BJ (cell line): Measurements from ENCODE around the gene TMPRSS4. TPM values are rescaled to one million over a fixed set of nuclear protein-coding genes. Genes with fewer than 3 reads are reported as not detected.

Experiments
- CTCF ChIA-PET: fragments of 350-600 bp; formaldehyde crosslinking; extraction: SDS; loops from one replicate; lab custom pipeline; 2021; ENCODE audit warnings: antibody characterized with exemption, inconsistent platforms; lab: Yijun Ruan, JAX
- POLR2A ChIA-PET: fragments of 300-600 bp; sonication (Branson Sonifier 250); formaldehyde crosslinking; extraction: SDS; loops from one replicate; lab custom pipeline; 2021; ENCODE audit warnings: antibody characterized with exemption; lab: Charles Lee
- DNase-seq: peaks from one replicate; pipeline ENCODE4 v3.0.0-alpha.2; 2011; ENCODE audit warnings: low read depth
- H3K27me3 ChIP-seq: 2 replicates; pipeline ENCODE4 v1.6.0; 2011; ENCODE audit warnings: low read length; ENCODE audit not compliant: control insufficient read depth, insufficient read depth
- H3K36me3 ChIP-seq: 2 replicates; pipeline ENCODE4 v1.5.1; 2011; ENCODE audit warnings: low read length; ENCODE audit not compliant: control insufficient read depth, insufficient read depth
- H3K4me3 ChIP-seq: 2 replicates; pipeline ENCODE4 v1.5.1; 2011; ENCODE audit warnings: low read depth, mild to moderate bottlenecking, control low read depth, low read length
- CTCF ChIP-seq: IDR thresholded peaks from 2 replicates; pipeline ENCODE4 v1.5.1; 2011; ENCODE audit warnings: low read depth, mild to moderate bottlenecking, control low read depth, inconsistent platforms, low read length, moderate library complexity; ENCODE audit not compliant: insufficient read depth
- polyA plus RNA-seq: library from polyadenylated mRNA; depleted of rRNA; stranded (reverse); fragments of >200 nt; gene quantifications from 2 replicates; pipeline ENCODE4 v1.2.3, GENCODE V29; 2011

TMPRSS4 gene
- polyA plus RNA-seq, 1 experiment = not detected

GRCh38 chr11:118124929-118125535, 48.2 kb downstream of the TMPRSS4 start:
- Histone ChIP-seq H3K27me3 (peaks cover 2% of the 10 kb centered on the region), H3K36me3 (no peaks in the 10 kb centered on the region), H3K4me3 (no peak overlapping the region)
- TF ChIP-seq CTCF = no peak
- no peak for DNase-seq
- ChIA-PET CTCF (interaction anchor here (0.9 kb wide), 1 partner anchor 46 kb away, joined by 3 read pairs; no protein-coding TSS in a partner anchor), POLR2A (no interaction called here)

DNA sequence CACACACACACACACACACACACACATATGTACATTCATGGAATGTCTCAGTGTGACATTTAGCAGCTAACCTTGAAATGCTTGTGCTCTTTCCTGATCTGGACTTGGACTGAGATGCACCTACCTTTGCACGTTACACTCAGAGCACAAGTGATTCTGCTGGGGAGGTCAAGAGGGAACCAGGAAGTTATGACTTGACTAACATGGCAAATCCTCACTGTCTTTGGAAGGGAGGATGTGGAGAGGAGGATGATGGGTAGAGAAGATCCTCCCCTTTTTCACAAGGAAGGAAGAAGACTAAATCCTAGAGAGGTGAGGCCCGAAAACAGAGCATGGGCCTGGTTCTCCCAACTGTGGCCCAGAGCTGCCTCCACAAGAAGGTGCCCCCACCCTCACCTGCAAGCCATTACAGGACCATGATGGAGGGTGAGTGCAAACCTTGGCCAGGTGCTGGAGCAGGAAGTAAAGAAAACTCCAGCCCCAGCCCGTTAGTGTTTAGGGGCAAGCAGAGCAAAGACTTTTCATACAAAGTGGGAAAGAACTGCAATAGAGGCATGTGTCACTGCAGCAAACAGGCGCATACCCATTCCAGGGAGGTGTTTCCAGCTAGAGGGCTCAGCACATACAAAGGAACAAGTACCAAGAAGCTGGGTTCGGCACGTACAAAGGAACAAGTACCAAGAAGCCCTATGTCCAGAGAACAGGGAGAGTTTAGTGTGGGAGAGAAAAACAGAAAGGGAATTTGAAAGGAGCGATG, 49.4 kb downstream of the TMPRSS4 start:
- H3K27me3 ChIP-seq = no peaks in the 10 kb centered on the region; the same call in 1 of the 2 replicates
- CTCF ChIA-PET = no interaction called here
- no peaks in the 10 kb centered on the region for H3K36me3 ChIP-seq
- TF ChIP-seq CTCF = no peak
- H3K4me3 ChIP-seq = no peak overlapping the region
- POLR2A ChIA-PET = no interaction called here
- no peak for DNase-seq

DNA sequence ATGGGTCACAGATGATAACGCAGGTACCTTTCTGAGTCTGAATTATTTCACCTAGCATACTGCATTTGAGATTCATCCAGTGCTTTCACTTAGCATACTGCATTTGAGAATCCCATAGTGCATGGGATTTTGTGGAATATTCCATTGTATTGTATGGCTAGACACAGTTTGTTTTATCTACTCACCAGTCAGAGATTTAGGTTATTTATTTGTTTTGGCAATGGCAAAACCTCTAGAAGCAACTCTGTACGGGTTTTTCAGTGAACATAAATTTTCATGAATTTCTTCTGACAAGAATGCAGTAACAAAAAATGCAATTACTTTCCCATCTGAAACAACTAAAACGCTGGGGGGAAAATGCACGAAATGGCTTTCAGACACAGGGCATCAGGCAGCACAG, 51.4 kb downstream of the TMPRSS4 start:
- no peak for DNase-seq
- no peaks in the 10 kb centered on the region for H3K36me3 ChIP-seq
- CTCF ChIA-PET = interaction anchor here (1.0 kb wide), 1 partner anchor 9 kb away, joined by 5 read pairs; no protein-coding TSS in a partner anchor
- no peak overlapping the region for H3K4me3 ChIP-seq
- no peaks in the 10 kb centered on the region for H3K27me3 ChIP-seq
- TF ChIP-seq CTCF = no peak
- POLR2A ChIA-PET = no interaction called here

DNA sequence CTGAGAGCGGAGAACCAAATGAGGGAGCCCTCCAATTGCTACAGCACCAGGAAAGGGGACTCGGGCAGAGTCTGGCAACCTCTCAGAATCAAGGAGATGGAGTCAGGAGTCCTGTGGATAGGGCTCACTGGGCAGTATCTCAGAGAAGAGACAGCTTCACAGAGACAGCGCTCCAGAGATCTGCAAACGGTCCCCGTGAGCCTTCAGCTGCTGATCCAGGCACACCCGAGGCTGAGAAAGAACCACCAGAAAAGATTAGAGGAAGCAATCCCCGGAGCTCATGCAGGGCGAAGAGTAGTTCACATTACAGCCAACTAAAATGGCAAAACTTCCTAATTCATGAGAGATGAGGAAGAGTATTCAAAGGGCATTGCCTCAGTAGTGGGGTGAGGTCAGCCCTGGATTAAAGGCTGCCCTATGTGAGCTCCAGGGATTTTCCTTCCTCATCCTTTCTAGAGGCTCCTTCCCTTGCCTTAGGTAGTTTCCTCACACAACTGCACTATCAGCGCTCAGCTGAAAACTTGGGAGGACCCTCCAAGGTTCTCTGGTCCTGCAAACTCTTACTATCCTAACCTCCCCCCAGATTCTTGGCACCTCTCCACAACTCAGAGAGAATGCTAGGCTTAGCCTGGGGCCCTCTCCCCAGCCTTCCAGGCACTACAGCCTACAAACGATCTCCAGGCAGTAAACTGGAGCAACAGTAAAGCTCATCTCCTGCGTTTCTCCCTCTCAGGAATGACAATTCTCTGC, 52.0 kb downstream of the TMPRSS4 start:
- DNase-seq = no peak
- H3K27me3 ChIP-seq = no peaks in the 10 kb centered on the region
- no peak for TF ChIP-seq CTCF
- no peak overlapping the region for H3K4me3 ChIP-seq
- ChIA-PET POLR2A (no interaction called here), CTCF (interaction anchor here (0.8 to 2.0 kb wide), 4 partner anchors 9 to 286 kb away, joined by 3 to 8 read pairs (median 4); no protein-coding TSS in a partner anchor)
- H3K36me3 ChIP-seq = no peaks in the 10 kb centered on the region
